GM19372 (cell line): ENCODE results near the gene PINK1.
"Not testable (repeated sequence)": the region's sequence is repeated elsewhere in the genome, so short reads cannot be mapped to it uniquely, and the experiment has no call there.

Experiments used
- ATAC-seq: cut with Tn5 transposase; IDR thresholded peaks from one replicate; pipeline ENCODE4 v1.9.1; 2021; ENCODE audit warnings: mild to moderate bottlenecking, low read depth, moderate library complexity; ENCODE audit not compliant: unreplicated experiment

Gene PINK1

GRCh38 chr1:20672265-20672632 lies 39.0 kb downstream of the PINK1 start:
- no peak for ATAC-seq

- not testable (repeated sequence) for ATAC-seq
Observed at GRCh38 chr1:20673626-20674025, 40.4 kb downstream of the PINK1 start.

- ATAC-seq, result no peak
Observed at GRCh38 chr1:20678599-20678998, 45.3 kb downstream of the PINK1 start.

GRCh38 chr1:20680269-20680668 lies 47.0 kb downstream of the PINK1 start:
- no peak for ATAC-seq

- ATAC-seq, result no peak
Observed at GRCh38 chr1:20681999-20682398, 48.7 kb downstream of the PINK1 start.

- no peak for ATAC-seq
Observed at GRCh38 chr1:20682571-20683236, 49.4 kb downstream of the PINK1 start.

GRCh38 chr1:20683614-20684013 lies 50.4 kb downstream of the PINK1 start:
- ATAC-seq, result no peak

GRCh38 chr1:20684050-20684620 lies 50.9 kb downstream of the PINK1 start:
- ATAC-seq, result no peak

- ATAC-seq, result no peak
Observed at GRCh38 chr1:20684651-20685050, 51.4 kb downstream of the PINK1 start.

GRCh38 chr1:20685099-20685662 lies 51.9 kb downstream of the PINK1 start:
- no peak for ATAC-seq

- no peak for ATAC-seq
Observed at GRCh38 chr1:20685741-20686140, 52.5 kb downstream of the PINK1 start.

- no peak for ATAC-seq
Observed at GRCh38 chr1:20686883-20687725, 53.8 kb downstream of the PINK1 start.

- ATAC-seq, result no peak
Observed at GRCh38 chr1:20689645-20690056, 56.4 kb downstream of the PINK1 start.

- no peak for ATAC-seq
Observed at GRCh38 chr1:20691872-20692271, 58.6 kb downstream of the PINK1 start.

GRCh38 chr1:20693623-20694022 lies 60.4 kb downstream of the PINK1 start:
- ATAC-seq, result no peak

GRCh38 chr1:20695515-20695914 lies 62.3 kb downstream of the PINK1 start:
- no peak for ATAC-seq

GRCh38 chr1:20696397-20697333 lies 63.4 kb downstream of the PINK1 start:
- no peak for ATAC-seq

- no peak for ATAC-seq
Observed at GRCh38 chr1:20697563-20697962, 64.3 kb downstream of the PINK1 start.

GRCh38 chr1:20698195-20698910 lies 65.1 kb downstream of the PINK1 start:
- no peak for ATAC-seq

- no peak for ATAC-seq
Observed at GRCh38 chr1:20699558-20699957, 66.3 kb downstream of the PINK1 start.
